Measurements from ENCODE around the gene CNTNAP2.
"Not testable (repeated sequence)": the region's sequence is repeated elsewhere in the genome, so short reads cannot be mapped to it uniquely, and the experiment has no call there.

Gene CNTNAP2

GRCh38 chr7:147593271-147594057 lies 1476.9 kb downstream of the CNTNAP2 start:
- DNase-seq = no peak

- DNase-seq = no peak
These were observed 1478.4 kb downstream of the CNTNAP2 start for GRCh38 chr7:147595042-147595441.

- DNase-seq = not testable (repeated sequence)
These were observed 1482.1 kb downstream of the CNTNAP2 start for GRCh38 chr7:147598687-147599086.

GRCh38 chr7:147605323-147605722 lies 1488.7 kb downstream of the CNTNAP2 start:
- no peak for DNase-seq

GRCh38 chr7:147607157-147607800 lies 1490.7 kb downstream of the CNTNAP2 start:
- no peak for DNase-seq

GRCh38 chr7:147611431-147611830 lies 1494.8 kb downstream of the CNTNAP2 start:
- DNase-seq = no peak

GRCh38 chr7:147635288-147635687 lies 1518.7 kb downstream of the CNTNAP2 start:
- no peak for DNase-seq

- DNase-seq = no peak
These were observed 1520.0 kb downstream of the CNTNAP2 start for GRCh38 chr7:147636553-147636952.

- DNase-seq = no peak
These were observed 1522.0 kb downstream of the CNTNAP2 start for GRCh38 chr7:147638566-147638965.

- DNase-seq = no peak
These were observed 1522.4 kb downstream of the CNTNAP2 start for GRCh38 chr7:147639037-147639436.

- no peak for DNase-seq
These were observed 1523.2 kb downstream of the CNTNAP2 start for GRCh38 chr7:147639751-147640150.

GRCh38 chr7:147640821-147641220 lies 1524.2 kb downstream of the CNTNAP2 start:
- DNase-seq = no peak

GRCh38 chr7:147646568-147646967 lies 1530.0 kb downstream of the CNTNAP2 start:
- no peak for DNase-seq

GRCh38 chr7:147650991-147651390 lies 1534.4 kb downstream of the CNTNAP2 start:
- DNase-seq = no peak

- DNase-seq = no peak
These were observed 1535.0 kb downstream of the CNTNAP2 start for GRCh38 chr7:147651601-147652000.

- DNase-seq = no peak
These were observed 1536.9 kb downstream of the CNTNAP2 start for GRCh38 chr7:147653456-147653855.

GRCh38 chr7:147658392-147658967 lies 1541.9 kb downstream of the CNTNAP2 start:
- no peak for DNase-seq

GRCh38 chr7:147659036-147659995 lies 1542.7 kb downstream of the CNTNAP2 start:
- no peak for DNase-seq

GRCh38 chr7:147664541-147664940 lies 1547.9 kb downstream of the CNTNAP2 start:
- DNase-seq = no peak

- no peak for DNase-seq
These were observed 1554.2 kb downstream of the CNTNAP2 start for GRCh38 chr7:147670759-147671158.

GRCh38 chr7:147674705-147675104 lies 1558.1 kb downstream of the CNTNAP2 start:
- DNase-seq = no peak

GRCh38 chr7:147678943-147679342 lies 1562.3 kb downstream of the CNTNAP2 start:
- DNase-seq = no peak

- DNase-seq = no peak
These were observed 1564.9 kb downstream of the CNTNAP2 start for GRCh38 chr7:147681530-147681929.
